Glutamatergic neuron (in vitro differentiated cells): ENCODE data around the gene ITGAE. TPM values are rescaled to one million over a fixed set of nuclear protein-coding genes. Genes with fewer than 3 reads are reported as not detected.

Experiments used
- DNase-seq: peaks from one replicate; pipeline ENCODE4 v3.0.0; 2022
- H3K27ac Mint-ChIP-seq: one replicate; pipeline ENCODE4 v1.8.0; 2020; ENCODE audit warnings: mild to moderate bottlenecking, mixed read lengths, inconsistent platforms; ENCODE audit not compliant: unreplicated experiment
- H3K27me3 Mint-ChIP-seq: one replicate; pipeline ENCODE4 v1.8.0; 2020; ENCODE audit warnings: mild to moderate bottlenecking, moderate library complexity, mixed read lengths, inconsistent platforms; ENCODE audit not compliant: unreplicated experiment
- H3K36me3 Mint-ChIP-seq: one replicate; pipeline ENCODE4 v1.8.0; 2020; ENCODE audit warnings: mild to moderate bottlenecking, mixed read lengths, inconsistent platforms; ENCODE audit not compliant: unreplicated experiment
- H3K4me1 Mint-ChIP-seq: one replicate; pipeline ENCODE4 v1.8.0; 2020; ENCODE audit warnings: mild to moderate bottlenecking, low read depth, mixed read lengths, inconsistent platforms; ENCODE audit not compliant: unreplicated experiment
- H3K4me3 Mint-ChIP-seq: one replicate; pipeline ENCODE4 v1.8.0; 2020; ENCODE audit warnings: mild to moderate bottlenecking, mixed read lengths, inconsistent platforms; ENCODE audit not compliant: unreplicated experiment
- H3K9me3 Mint-ChIP-seq: one replicate; pipeline ENCODE4 v1.8.0; 2020; ENCODE audit warnings: mild to moderate bottlenecking, moderate library complexity, mixed read lengths, inconsistent platforms; ENCODE audit not compliant: unreplicated experiment
- total RNA-seq: library from RNA; stranded (reverse); fragmentation: NEBNext Ultra II Directional; extraction: Animal tissue kit (Norgen Biotek cat#: 25700); gene quantifications from one replicate; pipeline ENCODE4 v1.2.1, GENCODE V29; 2021; ENCODE audit not compliant: unreplicated experiment
- TF ChIP-seq, protein P1 (sequence below): fragments of 200-600 bp; sonication (generic); IDR thresholded peaks from one replicate; pipeline ENCODE4 v1.5.0; 2021; ENCODE audit not compliant: partially characterized antibody, unreplicated experiment

The ITGAE gene
- total RNA-seq, 1 donor from 2014 or later, result 19.2 TPM

DNA sequence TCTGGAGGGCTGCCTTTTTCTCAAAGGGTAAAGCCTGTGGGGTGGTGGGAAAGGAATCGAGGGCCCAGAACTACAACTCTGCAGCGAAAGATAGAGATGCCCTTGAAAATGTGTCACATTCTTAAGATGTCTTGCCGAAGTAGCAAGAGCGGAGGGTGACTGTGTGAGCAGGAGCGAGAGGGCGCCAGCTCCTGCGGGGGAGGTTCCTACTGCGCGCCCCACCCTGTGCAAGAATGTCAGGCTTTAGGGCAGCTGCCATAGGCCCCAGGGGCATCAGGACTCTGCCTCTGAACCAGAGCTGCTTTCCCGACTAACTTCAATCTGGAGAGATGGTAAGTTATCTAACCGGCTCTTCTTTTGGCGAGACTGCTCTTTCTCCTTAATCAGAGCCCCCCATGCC, 11.8 kb upstream of the ITGAE start:
- Mint-ChIP-seq H3K36me3 (no peaks in the 10 kb centered on the region), H3K4me1 (no peaks in the 10 kb centered on the region), H3K4me3 (no peak overlapping the region), H3K27me3 (peaks cover 4% of the 10 kb centered on the region), H3K27ac (no peak overlapping the region), H3K9me3 (peaks cover 1% of the 10 kb centered on the region)
- TF ChIP-seq, protein P1, sequence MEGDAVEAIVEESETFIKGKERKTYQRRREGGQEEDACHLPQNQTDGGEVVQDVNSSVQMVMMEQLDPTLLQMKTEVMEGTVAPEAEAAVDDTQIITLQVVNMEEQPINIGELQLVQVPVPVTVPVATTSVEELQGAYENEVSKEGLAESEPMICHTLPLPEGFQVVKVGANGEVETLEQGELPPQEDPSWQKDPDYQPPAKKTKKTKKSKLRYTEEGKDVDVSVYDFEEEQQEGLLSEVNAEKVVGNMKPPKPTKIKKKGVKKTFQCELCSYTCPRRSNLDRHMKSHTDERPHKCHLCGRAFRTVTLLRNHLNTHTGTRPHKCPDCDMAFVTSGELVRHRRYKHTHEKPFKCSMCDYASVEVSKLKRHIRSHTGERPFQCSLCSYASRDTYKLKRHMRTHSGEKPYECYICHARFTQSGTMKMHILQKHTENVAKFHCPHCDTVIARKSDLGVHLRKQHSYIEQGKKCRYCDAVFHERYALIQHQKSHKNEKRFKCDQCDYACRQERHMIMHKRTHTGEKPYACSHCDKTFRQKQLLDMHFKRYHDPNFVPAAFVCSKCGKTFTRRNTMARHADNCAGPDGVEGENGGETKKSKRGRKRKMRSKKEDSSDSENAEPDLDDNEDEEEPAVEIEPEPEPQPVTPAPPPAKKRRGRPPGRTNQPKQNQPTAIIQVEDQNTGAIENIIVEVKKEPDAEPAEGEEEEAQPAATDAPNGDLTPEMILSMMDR, result no peak
- no peak for DNase-seq

DNA sequence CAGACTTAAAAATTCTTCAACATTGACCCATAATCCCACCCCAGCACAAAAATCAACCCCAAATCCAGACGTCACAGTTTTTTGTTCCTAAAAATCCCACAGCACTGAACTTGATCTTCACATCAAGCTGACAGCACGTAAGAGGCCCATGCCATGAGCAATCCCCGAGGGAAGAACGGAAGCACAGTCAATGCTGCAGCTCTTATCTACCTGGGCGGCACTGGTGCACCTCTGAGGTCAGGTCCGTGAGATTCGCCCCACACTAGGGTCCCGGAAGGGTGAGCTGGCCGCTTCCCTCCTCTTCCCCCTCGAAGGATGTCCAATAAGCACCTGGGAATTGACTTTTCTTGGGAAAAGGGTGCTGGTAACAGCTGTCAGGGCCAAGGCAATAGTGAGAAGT, 11.3 kb upstream of the ITGAE start:
- Mint-ChIP-seq H3K4me1 (no peaks in the 10 kb centered on the region), H3K4me3 (no peak overlapping the region), H3K27ac (no peak overlapping the region), H3K27me3 (peaks cover 4% of the 10 kb centered on the region), H3K36me3 (no peaks in the 10 kb centered on the region), H3K9me3 (peaks cover 1% of the 10 kb centered on the region)
- DNase-seq, result no peak
- TF ChIP-seq, protein P1, result no peak

DNA sequence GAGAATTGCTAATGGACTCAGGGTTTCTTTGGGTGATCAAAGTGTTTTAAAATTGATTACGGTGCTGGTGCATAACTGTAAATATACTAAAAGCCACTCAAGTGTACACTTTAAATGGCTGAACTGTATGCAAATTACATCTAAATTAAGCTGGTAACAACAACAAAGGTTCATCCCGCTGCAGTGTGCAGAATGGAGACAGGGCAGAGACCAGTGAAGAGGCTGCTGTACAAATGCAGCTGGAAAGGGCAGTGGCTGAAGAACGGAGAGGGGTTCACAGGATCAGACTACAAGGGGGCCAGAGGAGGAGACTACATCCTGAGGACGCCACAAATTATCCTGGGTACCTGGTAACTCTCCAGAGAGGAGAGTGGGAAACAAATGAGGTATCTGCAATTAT, 9.0 kb upstream of the ITGAE start:
- TF ChIP-seq, protein P1, result no peak
- Mint-ChIP-seq H3K27ac (no peak overlapping the region), H3K4me1 (no peaks in the 10 kb centered on the region), H3K36me3 (no peaks in the 10 kb centered on the region), H3K27me3 (peaks cover 4% of the 10 kb centered on the region), H3K4me3 (no peak overlapping the region), H3K9me3 (peaks cover 1% of the 10 kb centered on the region)
- DNase-seq, result no peak

DNA sequence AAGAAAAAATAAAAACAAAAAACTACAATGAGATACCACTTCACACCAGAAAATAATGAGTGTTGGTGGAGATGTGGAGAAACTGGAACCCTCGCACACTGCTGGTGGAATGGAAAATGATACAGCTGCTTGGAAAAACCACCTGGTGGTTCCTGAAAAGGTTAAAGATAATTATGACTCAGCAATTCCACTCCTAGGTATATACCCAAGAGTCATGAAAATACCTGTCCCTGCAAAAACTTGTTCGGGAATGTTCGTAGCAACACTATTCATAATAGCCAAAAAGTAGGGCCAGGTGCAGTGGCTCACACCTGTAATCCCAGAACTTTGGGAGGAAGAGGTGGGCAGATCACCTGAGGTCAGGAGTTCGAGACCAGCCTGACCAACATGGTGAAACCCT, 8.1 kb upstream of the ITGAE start:
- Mint-ChIP-seq H3K9me3 (peaks cover 1% of the 10 kb centered on the region), H3K4me3 (no peak overlapping the region), H3K36me3 (no peaks in the 10 kb centered on the region), H3K27ac (no peak overlapping the region), H3K27me3 (peaks cover 4% of the 10 kb centered on the region), H3K4me1 (no peaks in the 10 kb centered on the region)
- TF ChIP-seq, protein P1, result no peak
- no peak for DNase-seq

DNA sequence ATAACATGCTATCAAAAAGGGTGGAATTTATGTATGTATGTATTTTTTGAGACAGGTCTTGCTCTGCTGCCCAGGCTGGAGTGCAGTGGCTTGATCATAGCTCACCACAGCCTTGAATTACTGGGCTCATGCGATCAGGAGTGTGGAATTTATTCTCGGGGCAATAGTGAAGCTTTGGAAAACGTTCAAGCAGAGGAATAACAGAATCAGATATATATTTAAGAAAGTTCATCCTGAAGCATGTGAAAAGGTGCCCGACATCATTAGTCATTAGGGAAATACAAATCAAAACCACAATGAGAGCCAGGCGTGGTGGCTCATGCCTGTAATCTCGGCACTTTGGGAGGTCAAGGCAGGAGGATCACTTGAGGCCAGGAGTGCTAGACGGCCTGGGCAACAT, 7.7 kb upstream of the ITGAE start:
- TF ChIP-seq, protein P1, result no peak
- no peaks in the 10 kb centered on the region for H3K36me3 Mint-ChIP-seq
- H3K9me3 Mint-ChIP-seq, result peaks cover 1% of the 10 kb centered on the region
- no peak overlapping the region for H3K27ac Mint-ChIP-seq
- no peaks in the 10 kb centered on the region for H3K4me1 Mint-ChIP-seq
- H3K4me3 Mint-ChIP-seq, result no peak overlapping the region
- H3K27me3 Mint-ChIP-seq, result peaks cover 4% of the 10 kb centered on the region
- no peak for DNase-seq
